HCT116 (cell line): Measurements from ENCODE around the gene AGBL1. TPM values are rescaled to one million over a fixed set of nuclear protein-coding genes. Genes with fewer than 3 reads are reported as not detected.

ENCODE experiments used
- ATAC-seq: fragments of 200-7000 bp; cut with Tn5 transposase; 2 replicates; pipeline ENCODE4 v1.9.1; 2020; ENCODE audit warnings: mild to moderate bottlenecking, moderate library complexity
- BruUV-seq: library from RNA; stranded (reverse); fragments of 400-500 nt; replicated peaks from 2 replicates; lab custom pipeline; 2021; lab: Mats Ljungman, UMichigan
- CTCF ChIA-PET: fragments of 300-600 bp; sonication (Branson Sonifier 250); formaldehyde crosslinking; loops from one replicate; lab custom pipeline; 2021; ENCODE audit warnings: antibody characterized with exemption; lab: Charles Lee
- POLR2A ChIA-PET: fragments of 300-600, 350-600 bp; sonication (Branson Sonifier 250); formaldehyde crosslinking; loops from one replicate; lab custom pipeline; 2021; ENCODE audit warnings: antibody characterized with exemption; lab: Charles Lee
- RAD21 ChIA-PET, 2 experiments: fragments of 300-600 bp; sonication (Branson Sonifier 250); formaldehyde crosslinking; loops; one replicate each; lab custom pipeline; 2023; ENCODE audit warnings: low total read pairs in 2 of 2; ENCODE audit not compliant: uncharacterized antibody in 2 of 2, unreplicated experiment in 2 of 2, low non-redundant PET in 1 of 2; lab: Charles Lee
- DNase-seq: peaks from one replicate; pipeline ENCODE4 v3.0.0-alpha.2; 2010; ENCODE audit warnings: low read depth, low spot score
- H2AFZ ChIP-seq: fragments of 200-600 bp; shearing (Covaris generic), sonication (generic); 2 replicates; pipeline ENCODE4 v1.6.1; 2017; ENCODE audit warnings: low read depth, mixed run types, mixed read lengths, antibody characterized with exemption, low read length; ENCODE audit not compliant: poor library complexity, severe bottlenecking
- H3K27ac ChIP-seq: 2 replicates; pipeline ENCODE4 v1.5.1; 2012; ENCODE audit warnings: low read depth, low read length
- H3K27me3 ChIP-seq: fragments of 200-600 bp; sonication (generic); 2 replicates; pipeline ENCODE4 v1.6.1; 2016; ENCODE audit warnings: mixed run types, low read length, mixed read lengths; ENCODE audit not compliant: insufficient read depth
- H3K36me3 ChIP-seq, 2 experiments: fragments of 200-500 bp in 1 of 2; fragments of 200-600 bp in 1 of 2; sonication (Bioruptor generic) in 1 of 2; sonication (generic) in 1 of 2; 2 replicates each; pipeline versions ENCODE4 v1.5.1 to v1.6.1; 2014 to 2016; ENCODE audit warnings: low read length in 2 of 2, inconsistent platforms in 1 of 2, mixed read lengths in 1 of 2, mixed run types in 1 of 2; ENCODE audit not compliant: insufficient read depth in 2 of 2, control insufficient read depth in 1 of 2
- H3K4me1 ChIP-seq, 2 experiments: fragments of 200-600 bp in 1 of 2; sonication (generic) in 1 of 2; 2 replicates each; pipeline versions ENCODE4 v1.5.1 to v1.6.1; 2012 to 2017; ENCODE audit warnings: low read length in 2 of 2, inconsistent platforms in 1 of 2, mild to moderate bottlenecking in 1 of 2, mixed read lengths in 1 of 2, mixed run types in 1 of 2, moderate library complexity in 1 of 2; ENCODE audit not compliant: insufficient read depth in 2 of 2, control insufficient read depth in 1 of 2
- H3K4me2 ChIP-seq: fragments of 200-600 bp; sonication (generic); 2 replicates; pipeline ENCODE4 v1.6.1; 2017; ENCODE audit warnings: mixed run types, low read length, mixed read lengths
- H3K4me3 ChIP-seq, 2 experiments: fragments of 200-600 bp in 1 of 2; sonication (generic) in 1 of 2; replicated peaks in 1 of 2; 2 replicates each; pipeline ENCODE4 v1.5.1; 2011 to 2016; ENCODE audit warnings: low read length in 2 of 2, control low read depth in 1 of 2, low read depth in 1 of 2, mild to moderate bottlenecking in 1 of 2, mixed read lengths in 1 of 2, mixed run types in 1 of 2
- H3K79me2 ChIP-seq: fragments of 200-600 bp; sonication (generic); 2 replicates; pipeline ENCODE4 v1.6.1; 2017; ENCODE audit warnings: mild to moderate bottlenecking, mixed run types, low read length, moderate library complexity, mixed read lengths; ENCODE audit not compliant: insufficient read depth
- H3K9ac ChIP-seq: fragments of 200-600 bp; sonication (generic); 2 replicates; pipeline ENCODE4 v1.6.1; 2016; ENCODE audit warnings: low read length, mixed read lengths
- H3K9me2 ChIP-seq: fragments of 200-600 bp; sonication (generic), shearing (Covaris generic); 2 replicates; pipeline ENCODE4 v1.6.1; 2017; ENCODE audit warnings: mixed run types, mild to moderate bottlenecking, moderate library complexity; ENCODE audit not compliant: insufficient read depth
- H3K9me3 ChIP-seq, 2 experiments: fragments of 200-500 bp in 1 of 2; fragments of 200-600 bp in 1 of 2; sonication (Bioruptor generic) in 1 of 2; sonication (generic) in 1 of 2; 2 replicates each; pipeline ENCODE4 v1.6.1; 2014 to 2017; ENCODE audit warnings: low read length in 2 of 2, mixed read lengths in 2 of 2, inconsistent platforms in 1 of 2, low read depth in 1 of 2, mild to moderate bottlenecking in 1 of 2, mixed run types in 1 of 2, moderate library complexity in 1 of 2; ENCODE audit not compliant: control insufficient read depth in 1 of 2, insufficient read depth in 1 of 2
- H4K20me1 ChIP-seq: fragments of 200-600 bp; sonication (generic), shearing (Covaris generic); 2 replicates; pipeline ENCODE4 v1.6.1; 2017; ENCODE audit warnings: mixed run types, mild to moderate bottlenecking, moderate library complexity; ENCODE audit not compliant: insufficient read depth
- CTCF ChIP-seq, 3 experiments: fragments of 200-600 bp in 1 of 3; sonication (generic) in 1 of 3; IDR thresholded peaks in 2 of 3; conservative IDR thresholded peaks in 1 of 3; 2 replicates each; pipeline ENCODE4 v1.5.1; 2012 to 2017; ENCODE audit warnings: low read depth in 2 of 3, low read length in 2 of 3, antibody characterized with exemption in 1 of 3, borderline replicate concordance in 1 of 3, control low read depth in 1 of 3, mild to moderate bottlenecking in 1 of 3, mixed read lengths in 1 of 3, mixed run types in 1 of 3, moderate library complexity in 1 of 3; ENCODE audit not compliant: insufficient read depth in 1 of 3
- EGR1 ChIP-seq: IDR thresholded peaks from 2 replicates; pipeline ENCODE4 v1.6.1; 2012; ENCODE audit warnings: low read depth
- ELF1 ChIP-seq: IDR thresholded peaks from 2 replicates; pipeline ENCODE4 v1.6.1; 2012; ENCODE audit warnings: low read depth, borderline replicate concordance
- EZH2 ChIP-seq: fragments of 200-600 bp; sonication (generic); IDR thresholded peaks from 2 replicates; pipeline ENCODE4 v1.6.1; 2017; ENCODE audit warnings: antibody characterized with exemption, mixed run types
- EZH2phosphoT487 ChIP-seq: fragments of 200-600 bp; IDR thresholded peaks from 2 replicates; pipeline ENCODE4 v1.6.1; 2018; ENCODE audit warnings: antibody characterized with exemption, borderline replicate concordance
- MAX ChIP-seq: IDR thresholded peaks from 2 replicates; pipeline ENCODE4 v1.6.1; 2012
- POLR2AphosphoS5 ChIP-seq: IDR thresholded peaks from 2 replicates; pipeline ENCODE4 v1.6.1; 2011; ENCODE audit warnings: mild to moderate bottlenecking, low read depth, low read length, moderate library complexity
- SIN3A ChIP-seq: IDR thresholded peaks from 2 replicates; pipeline ENCODE4 v1.6.1; 2012; ENCODE audit warnings: low read depth
- SP1 ChIP-seq: IDR thresholded peaks from 2 replicates; pipeline ENCODE4 v1.6.1; 2012; ENCODE audit warnings: low read depth
- SRF ChIP-seq: IDR thresholded peaks from 2 replicates; pipeline ENCODE4 v1.6.1; 2012; ENCODE audit warnings: low read depth
- YY1 ChIP-seq: IDR thresholded peaks from 2 replicates; pipeline ENCODE4 v1.6.1; 2011; ENCODE audit warnings: low read length, low read depth, moderate library complexity, mild to moderate bottlenecking; ENCODE audit not compliant: insufficient replicate concordance; ENCODE audit errors: extremely low read depth
- ZBTB33 ChIP-seq: IDR thresholded peaks from 2 replicates; pipeline ENCODE4 v1.6.1; 2011; ENCODE audit warnings: mild to moderate bottlenecking, low read length, moderate library complexity; ENCODE audit not compliant: insufficient replicate concordance; ENCODE audit errors: extremely low read depth
- intact Hi-C: fragments of 100-400 bp; cut with micrococcal nuclease; formaldehyde crosslinking; loops from 2 replicates; pipeline ENCODE4 v1.10.0; 2022
- total RNA-seq: library from RNA; stranded (reverse); gene quantifications from one replicate; pipeline ENCODE4 v1.2.1, GENCODE V29; 2021; ENCODE audit not compliant: unreplicated experiment

The AGBL1 gene
- total RNA-seq, 1 experiment from 2014 or later, result not detected

GRCh38 chr15:86624261-86625036 lies 544.8 kb downstream of the AGBL1 start:
- POLR2A ChIA-PET, result no interaction called here
- Histone ChIP-seq H2AFZ (no peak overlapping the region), H4K20me1 (no peaks in the 10 kb centered on the region), H3K9me2 (no peaks in the 10 kb centered on the region)
- DNase-seq, result no peak
- ATAC-seq, result peak; percentile 25; the same call in 1 of the 2 replicates
- TF ChIP-seq CTCF (IDR thresholded peaks at IDR 0.05 in 2 of 3, conservative IDR thresholded peaks at IDR 0.05 in 1 of 3; ENCODE audit: borderline replicate concordance in 1 of 3, insufficient read depth in 1 of 3, low read depth in 2 of 3, low read length in 2 of 3), result 0 out of 6 replicates have a peak, but pooled peaks of 1 of the 3 experiments have one; percentile 7
- no peak for TF ChIP-seq SP1
- TF ChIP-seq, all 23 proteins: peak for 1
- H3K4me2 ChIP-seq, result no peak overlapping the region
- ChIA-PET CTCF (no interaction called here), RAD21 (no interaction called here)
- peaks cover 0 to 9% of the 10 kb centered on the region in 2 experiments; a peak in 2 of 4 replicates for H3K9me3 ChIP-seq
- no peak overlapping the region for H3K4me3 ChIP-seq
- no peak overlapping the region for H3K27ac ChIP-seq
- H3K79me2 ChIP-seq, result no peaks in the 10 kb centered on the region
- H3K4me1 ChIP-seq, result no peaks in the 10 kb centered on the region
- H3K9ac ChIP-seq, result no peak overlapping the region
- no TSS peak for BruUV-seq
- no peaks in the 10 kb centered on the region for H3K36me3 ChIP-seq
- no peaks in the 10 kb centered on the region for H3K27me3 ChIP-seq
- intact Hi-C loops, result no loop called here

DNA sequence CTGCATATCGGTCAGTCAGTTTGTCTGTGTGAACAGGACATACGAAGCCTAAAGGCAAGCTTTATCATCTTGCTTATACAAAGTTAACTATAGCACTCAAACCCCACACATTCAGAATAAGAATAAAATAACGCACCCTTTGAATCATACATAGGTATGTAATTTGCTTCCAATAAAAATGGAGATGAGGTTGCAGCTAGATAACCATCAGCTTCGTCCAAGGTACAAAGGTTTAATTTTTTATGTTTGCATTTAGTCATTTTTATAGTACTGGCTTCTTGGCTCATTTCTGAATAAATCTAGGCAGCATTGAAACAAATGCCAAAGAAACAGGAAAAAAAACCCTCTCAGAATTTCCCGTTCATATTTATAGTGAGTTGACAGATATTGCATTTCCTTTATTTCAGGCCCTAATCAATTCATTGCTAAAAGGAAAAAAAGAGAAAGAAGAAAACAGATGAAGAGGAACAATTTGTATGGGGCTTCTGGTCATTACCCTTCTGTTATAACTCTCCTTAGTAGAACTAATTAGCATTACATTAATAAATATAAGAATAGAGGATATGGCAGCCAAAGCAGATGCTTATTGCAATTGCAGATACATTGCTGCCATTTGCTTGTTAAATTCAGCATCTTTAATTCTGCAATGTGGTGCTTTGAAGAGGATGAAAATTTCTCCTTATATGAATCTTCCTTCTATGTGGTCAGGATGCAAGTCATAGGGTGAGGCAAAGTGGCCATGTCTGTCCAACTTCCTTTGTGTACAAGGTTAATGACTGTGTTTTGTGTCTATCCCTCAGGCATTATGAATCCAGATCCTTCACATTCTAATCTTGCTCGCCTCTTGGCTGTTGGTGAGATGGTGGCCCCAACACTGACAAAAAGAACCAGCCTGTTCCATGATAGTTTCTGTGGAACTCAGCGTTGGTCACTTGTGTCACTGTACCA lies 550.0 kb downstream of the AGBL1 start:
- DNase-seq (no peak), ATAC-seq (no peak)
- no peak overlapping the region for H3K4me2 ChIP-seq
- no peaks in the 10 kb centered on the region for H3K79me2 ChIP-seq
- H3K9me2 ChIP-seq, result no peaks in the 10 kb centered on the region
- no peaks in the 10 kb centered on the region for H3K4me1 ChIP-seq
- H2AFZ ChIP-seq, result no peak overlapping the region
- no peak overlapping the region for H3K4me3 ChIP-seq
- H3K9me3 ChIP-seq, result peaks cover 0 to 7% of the 10 kb centered on the region in 2 experiments; a peak in 2 of 4 replicates
- H4K20me1 ChIP-seq, result no peaks in the 10 kb centered on the region
- ChIA-PET POLR2A (no interaction called here), CTCF (no interaction called here), RAD21 (no interaction called here)
- H3K9ac ChIP-seq, result no peak overlapping the region
- no peak overlapping the region for H3K27ac ChIP-seq
- no TSS peak for BruUV-seq
- H3K27me3 ChIP-seq, result no peaks in the 10 kb centered on the region
- no peaks in the 10 kb centered on the region for H3K36me3 ChIP-seq
- intact Hi-C loops, result no loop called here
- TF ChIP-seq EGR1, result no peak
- no peak for TF ChIP-seq EZH2phosphoT487
- TF ChIP-seq ZBTB33, result no peak
- TF ChIP-seq SRF, result no peak
- no peak for TF ChIP-seq YY1
- TF ChIP-seq SIN3A, result no peak
- no peak for TF ChIP-seq POLR2AphosphoS5
- no peak for TF ChIP-seq MAX
- no peak for TF ChIP-seq EZH2
- no peak for TF ChIP-seq ELF1
